Measurements from ENCODE around the gene PPP2R5C. TPM values are rescaled to one million over a fixed set of nuclear protein-coding genes. Genes with fewer than 3 reads are reported as not detected.

PPP2R5C gene
- total RNA-seq, 4 donors from 2014 or later, result 143 to 171 (median 169) TPM

DNA sequence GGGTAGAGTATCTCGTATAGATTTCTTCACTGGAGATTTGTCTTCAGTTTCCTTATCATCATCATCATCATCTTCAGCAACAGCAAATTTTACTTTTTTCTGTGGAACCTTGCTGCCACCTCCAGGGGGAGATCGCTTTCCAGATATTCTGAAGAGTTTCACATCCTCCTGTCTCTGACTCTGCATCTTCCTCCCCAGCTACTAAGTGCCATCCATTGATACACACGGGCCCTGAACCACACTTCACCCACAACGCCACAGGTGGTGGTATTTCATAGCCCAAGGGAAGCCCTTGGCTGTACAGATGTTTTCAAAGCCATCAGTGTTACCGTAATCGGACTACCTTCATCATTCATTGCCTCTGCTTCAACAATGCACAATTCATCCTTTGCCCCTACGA lies 82.2 kb downstream of the PPP2R5C start:
- DNase-seq, result no peak
- H3K4me1 ChIP-seq, result no peaks in the 10 kb centered on the region
- H3K9me3 ChIP-seq, result no peaks in the 10 kb centered on the region
- no peaks in the 10 kb centered on the region for H3K36me3 ChIP-seq
- no peak overlapping the region for H3K4me3 ChIP-seq
- intact Hi-C loops (cut with DNase I; ENCODE audit: low total_unique reads), result no loop called here
- TF ChIP-seq, protein P1, sequence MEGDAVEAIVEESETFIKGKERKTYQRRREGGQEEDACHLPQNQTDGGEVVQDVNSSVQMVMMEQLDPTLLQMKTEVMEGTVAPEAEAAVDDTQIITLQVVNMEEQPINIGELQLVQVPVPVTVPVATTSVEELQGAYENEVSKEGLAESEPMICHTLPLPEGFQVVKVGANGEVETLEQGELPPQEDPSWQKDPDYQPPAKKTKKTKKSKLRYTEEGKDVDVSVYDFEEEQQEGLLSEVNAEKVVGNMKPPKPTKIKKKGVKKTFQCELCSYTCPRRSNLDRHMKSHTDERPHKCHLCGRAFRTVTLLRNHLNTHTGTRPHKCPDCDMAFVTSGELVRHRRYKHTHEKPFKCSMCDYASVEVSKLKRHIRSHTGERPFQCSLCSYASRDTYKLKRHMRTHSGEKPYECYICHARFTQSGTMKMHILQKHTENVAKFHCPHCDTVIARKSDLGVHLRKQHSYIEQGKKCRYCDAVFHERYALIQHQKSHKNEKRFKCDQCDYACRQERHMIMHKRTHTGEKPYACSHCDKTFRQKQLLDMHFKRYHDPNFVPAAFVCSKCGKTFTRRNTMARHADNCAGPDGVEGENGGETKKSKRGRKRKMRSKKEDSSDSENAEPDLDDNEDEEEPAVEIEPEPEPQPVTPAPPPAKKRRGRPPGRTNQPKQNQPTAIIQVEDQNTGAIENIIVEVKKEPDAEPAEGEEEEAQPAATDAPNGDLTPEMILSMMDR (IDR thresholded peaks at IDR 0.05), result no peak
- TF ChIP-seq POLR2A (IDR thresholded peaks at IDR 0.05), result no peak
- no peak overlapping the region for H3K27ac ChIP-seq
- H3K27me3 ChIP-seq, result no peaks in the 10 kb centered on the region

DNA sequence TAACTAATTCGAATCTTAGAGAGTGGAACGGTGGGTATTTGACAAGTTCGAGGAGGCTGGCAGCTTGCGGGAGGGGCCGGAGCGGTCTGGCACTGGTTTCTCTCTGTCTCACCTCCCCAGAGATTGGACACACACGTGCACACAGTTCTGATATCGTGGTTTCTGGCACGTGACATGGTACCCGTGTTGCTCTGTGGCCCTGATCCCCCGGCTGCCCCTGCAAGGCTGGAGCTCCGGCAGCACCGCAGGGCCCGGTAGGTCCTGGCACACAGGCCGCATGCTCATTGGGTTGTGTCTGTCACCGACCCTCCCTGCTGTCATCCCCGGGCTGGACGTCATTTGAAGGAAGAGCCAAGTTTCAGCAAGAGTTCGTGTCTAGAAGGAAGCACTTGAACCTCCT lies 82.7 kb downstream of the PPP2R5C start:
- DNase-seq, result no peak
- intact Hi-C loops (cut with DNase I; ENCODE audit: low total_unique reads), result no loop called here
- no peak overlapping the region for H3K27ac ChIP-seq

DNA sequence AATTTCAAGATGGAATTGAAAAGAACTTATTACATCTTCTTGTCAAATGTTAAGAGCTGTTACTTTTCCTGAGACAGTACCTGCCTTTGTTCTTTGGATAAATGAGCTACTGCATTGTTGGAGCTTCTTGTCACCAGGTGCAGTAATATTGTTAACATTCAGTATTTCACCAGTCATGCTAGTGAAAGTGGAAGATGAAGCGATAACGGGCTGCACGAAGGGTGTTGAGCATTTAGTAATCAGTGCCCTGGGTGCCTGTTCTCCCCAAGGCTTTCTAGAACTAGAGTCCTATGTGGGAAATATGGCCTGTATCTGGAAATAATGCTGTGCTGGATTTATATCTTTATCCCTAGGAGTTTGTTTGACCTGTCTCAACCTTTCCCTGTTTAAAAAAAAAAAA lies 83.2 kb downstream of the PPP2R5C start:
- no peaks in the 10 kb centered on the region for H3K27me3 ChIP-seq
- H3K9me3 ChIP-seq, result no peaks in the 10 kb centered on the region
- no peak overlapping the region for H3K4me3 ChIP-seq
- no peaks in the 10 kb centered on the region for H3K36me3 ChIP-seq
- no peak for DNase-seq
- H3K27ac ChIP-seq, result no peak overlapping the region
- no peaks in the 10 kb centered on the region for H3K4me1 ChIP-seq
- TF ChIP-seq, protein P1 (IDR thresholded peaks at IDR 0.05), result no peak
- TF ChIP-seq POLR2A (IDR thresholded peaks at IDR 0.05), result no peak
- intact Hi-C loops (cut with DNase I; ENCODE audit: low total_unique reads), result no loop called here

More for the DNA sequence above, 82.7 kb downstream of the PPP2R5C start:
- Histone ChIP-seq H3K4me1 (no peaks in the 10 kb centered on the region), H3K4me3 (no peak overlapping the region), H3K9me3 (no peaks in the 10 kb centered on the region), H3K27me3 (no peaks in the 10 kb centered on the region), H3K36me3 (no peaks in the 10 kb centered on the region)
- TF ChIP-seq, protein P1 (IDR thresholded peaks at IDR 0.05), result no peak
- no peak for TF ChIP-seq POLR2A (IDR thresholded peaks at IDR 0.05)

DNA sequence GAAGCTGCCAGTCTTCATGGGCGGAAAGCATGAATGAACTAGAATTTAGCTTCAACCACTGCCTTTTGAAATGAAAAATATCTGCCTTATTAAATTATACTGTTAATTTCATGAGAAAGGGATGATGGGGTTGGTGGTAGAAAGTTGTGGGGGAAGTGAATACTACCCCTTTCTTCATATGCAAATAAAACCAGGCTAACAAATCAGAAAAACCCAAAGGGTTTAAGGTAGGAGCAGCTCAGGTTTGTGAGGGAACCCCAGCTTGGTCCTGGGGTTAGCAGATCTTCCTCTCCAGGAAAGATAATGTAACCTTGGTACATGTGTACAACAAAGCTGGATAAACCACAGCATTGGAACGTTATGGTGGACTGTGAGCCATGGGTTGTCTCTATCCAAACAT lies 84.0 kb downstream of the PPP2R5C start:
- no peaks in the 10 kb centered on the region for H3K36me3 ChIP-seq
- no peak for DNase-seq
- H3K9me3 ChIP-seq, result no peaks in the 10 kb centered on the region
- H3K4me3 ChIP-seq, result no peak overlapping the region
- H3K4me1 ChIP-seq, result no peaks in the 10 kb centered on the region
- no peak overlapping the region for H3K27ac ChIP-seq
- TF ChIP-seq POLR2A (IDR thresholded peaks at IDR 0.05), result no peak
- TF ChIP-seq, protein P1 (IDR thresholded peaks at IDR 0.05), result no peak
- no peaks in the 10 kb centered on the region for H3K27me3 ChIP-seq
- intact Hi-C loops (cut with DNase I; ENCODE audit: low total_unique reads), result no loop called here

DNA sequence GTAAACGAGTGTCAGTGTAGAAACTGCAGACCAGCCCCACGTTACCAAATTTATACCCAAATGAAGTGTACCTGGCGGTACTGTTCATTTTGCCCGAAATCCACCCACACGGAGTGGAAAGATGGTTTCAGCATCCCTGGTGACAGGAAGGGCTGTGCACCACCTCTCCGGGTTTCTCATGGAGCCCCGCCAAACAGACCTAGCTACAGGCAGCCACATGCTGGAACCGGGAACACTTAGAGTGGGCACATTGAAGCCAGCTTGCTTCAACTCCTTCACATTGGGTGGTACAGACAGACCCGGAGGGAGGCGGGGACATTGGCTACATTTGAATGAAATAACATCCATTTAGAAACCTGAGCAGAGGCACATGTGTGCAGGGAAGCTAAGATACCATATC lies 84.4 kb downstream of the PPP2R5C start:
- H3K4me1 ChIP-seq, result no peaks in the 10 kb centered on the region
- intact Hi-C loops (cut with DNase I; ENCODE audit: low total_unique reads), result no loop called here

More for the DNA sequence above, 84.4 kb downstream of the PPP2R5C start:
- TF ChIP-seq, protein P1 (IDR thresholded peaks at IDR 0.05), result no peak
- no peak for TF ChIP-seq POLR2A (IDR thresholded peaks at IDR 0.05)
- no peak for DNase-seq
- Histone ChIP-seq H3K27me3 (no peaks in the 10 kb centered on the region), H3K9me3 (no peaks in the 10 kb centered on the region), H3K27ac (no peak overlapping the region), H3K36me3 (no peaks in the 10 kb centered on the region), H3K4me3 (no peak overlapping the region)

All from uterus (tissue), 4 donors.